ENCODE results near the gene KIF26B. TPM values are rescaled to one million over a fixed set of nuclear protein-coding genes. Genes with fewer than 3 reads are reported as not detected.

Gene KIF26B
- total and polyA plus RNA-seq, 10 of the 15 experiments (the other 5 are each of a cell fraction or from before 2014, with no cell fraction given): 0.35 to 11.6 (median 2.2) TPM

DNA sequence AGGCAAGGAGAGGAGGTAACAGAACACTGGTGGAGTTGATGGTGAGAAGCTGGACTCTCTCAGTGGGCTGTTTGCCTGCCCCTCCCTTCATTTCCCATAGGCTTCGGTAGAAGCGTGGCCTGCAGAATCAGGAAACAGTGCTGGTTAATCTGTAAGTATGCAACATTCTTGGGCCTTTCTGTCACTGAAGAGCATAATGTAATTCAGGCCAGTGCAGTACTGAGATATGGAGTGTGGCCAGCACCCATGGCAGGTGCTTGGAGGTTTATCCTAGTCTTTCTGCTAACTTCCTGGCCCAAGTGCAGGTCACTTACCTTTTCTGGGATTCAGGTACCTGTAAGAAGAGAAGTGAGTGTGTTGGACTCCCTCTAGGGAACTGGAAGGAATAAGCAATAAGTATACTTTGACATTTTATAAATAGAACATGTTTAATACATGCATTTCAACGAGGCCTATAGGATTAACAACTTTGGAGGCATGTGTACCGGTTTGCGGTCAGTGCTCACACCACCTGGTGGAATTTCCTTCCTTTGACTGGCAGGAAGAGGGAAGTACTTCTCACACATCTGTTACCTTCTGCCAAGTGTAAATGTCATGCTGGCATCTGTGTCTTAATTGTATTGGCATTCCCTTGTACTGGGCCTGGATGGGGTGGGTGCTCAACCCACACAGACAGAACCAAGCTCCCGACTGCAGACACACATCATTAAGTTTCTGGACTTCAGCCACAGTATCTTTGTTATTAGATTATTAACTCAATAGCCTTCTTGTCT is 105.5 kb downstream of the KIF26B start:
- ChIA-PET CTCF (interaction anchor here (1.1 kb wide), 1 partner anchor 243 kb away, joined by 3 read pairs; no protein-coding TSS in a partner anchor), SMC1A (ENCODE audit: uncharacterized antibody, unreplicated experiment) (no interaction called here), POLR2A (no interaction called here), RAD21 (ENCODE audit: unreplicated experiment) (no interaction called here)
- Histone ChIP-seq H3K36me3 (ENCODE audit: control insufficient read depth in 2 of 2, insufficient read depth in 2 of 2, low read length in 1 of 2) (no peaks in the 10 kb centered on the region), H3K4me3 (no peak overlapping the region), H3K9me3 (replicated peaks; ENCODE audit: control insufficient read depth, insufficient read depth, low read length) (no peaks in the 10 kb centered on the region), H2AFZ (ENCODE audit: control insufficient read depth, low read depth, low read length) (no peak overlapping the region), H3K79me2 (ENCODE audit: control insufficient read depth, insufficient read depth, low read length) (no peaks in the 10 kb centered on the region), H3K4me1 (ENCODE audit: control insufficient read depth, insufficient read depth, low read length) (no peaks in the 10 kb centered on the region), H3K27ac (ENCODE audit: control insufficient read depth, insufficient read depth) (no peak overlapping the region), H4K20me1 (ENCODE audit: control insufficient read depth, insufficient read depth) (no peaks in the 10 kb centered on the region), H3K4me2 (ENCODE audit: control insufficient read depth, insufficient read depth) (no peak overlapping the region), H3K9ac (ENCODE audit: control insufficient read depth, insufficient read depth, low read length) (no peak overlapping the region), H3K27me3 (replicated peaks in 1 of 2; ENCODE audit: control insufficient read depth in 2 of 2, insufficient read depth in 2 of 2, low read length in 1 of 2) (peaks cover 0 to 5% of the 10 kb centered on the region in 2 experiments; a peak in 1 of 4 replicates)
- WGBS (ENCODE audit: insufficient coverage, insufficient replicate concordance, low lambda C conversion rate, missing lambda C conversion rate): under 1% methylated on average over 6 of the region's 6 CpGs
- FAIRE-seq (no peak), ATAC-seq (no peak), DNase-seq (ENCODE audit: low read depth, low spot score) (no peak)
- no TSS peak for BruUV-seq (replicated peaks)
- intact Hi-C loops (cut with micrococcal nuclease; ENCODE audit: unreplicated experiment) (no loop called here), in situ Hi-C loops (cut with MboI) (no loop called here)
- TF ChIP-seq GATAD2B (conservative IDR thresholded peaks at IDR 0.05; ENCODE audit: low read depth) (no peak), RCOR1 (conservative IDR thresholded peaks at IDR 0.05; ENCODE audit: low read depth, low read length) (no peak), RAD21 (IDR thresholded peaks at IDR 0.05; ENCODE audit: insufficient read depth, low read depth, low read length) (no peak), RUNX3 (IDR thresholded peaks at IDR 0.05; ENCODE audit: low read length) (no peak), TCF7 (IDR thresholded peaks at IDR 0.05; ENCODE audit: borderline replicate concordance) (no peak), NFXL1 (IDR thresholded peaks at IDR 0.05; ENCODE audit: borderline replicate concordance) (no peak), POU2F2 (IDR thresholded peaks at IDR 0.05; ENCODE audit: borderline replicate concordance, low read depth, low read length) (no peak), BHLHE40 (IDR thresholded peaks at IDR 0.05; ENCODE audit: borderline replicate concordance in 1 of 2, low read depth in 2 of 2, low read length in 1 of 2) (no peak), MYB (IDR thresholded peaks at IDR 0.05; ENCODE audit: borderline replicate concordance, low read depth, low read length) (no peak), HCFC1 (IDR thresholded peaks at IDR 0.05; ENCODE audit: low read length) (no peak), KDM1A (IDR thresholded peaks at IDR 0.05; ENCODE audit: borderline replicate concordance) (no peak), EZH2 (IDR thresholded peaks at IDR 0.05; ENCODE audit: borderline replicate concordance, control insufficient read depth, low read depth, low read length) (no peak), DPF2 (IDR thresholded peaks at IDR 0.05) (no peak), STAT3 (IDR thresholded peaks at IDR 0.05; ENCODE audit: low read depth, low read length) (no peak), YBX1 (IDR thresholded peaks at IDR 0.05) (no peak)
- TF ChIP-seq, protein P1, sequence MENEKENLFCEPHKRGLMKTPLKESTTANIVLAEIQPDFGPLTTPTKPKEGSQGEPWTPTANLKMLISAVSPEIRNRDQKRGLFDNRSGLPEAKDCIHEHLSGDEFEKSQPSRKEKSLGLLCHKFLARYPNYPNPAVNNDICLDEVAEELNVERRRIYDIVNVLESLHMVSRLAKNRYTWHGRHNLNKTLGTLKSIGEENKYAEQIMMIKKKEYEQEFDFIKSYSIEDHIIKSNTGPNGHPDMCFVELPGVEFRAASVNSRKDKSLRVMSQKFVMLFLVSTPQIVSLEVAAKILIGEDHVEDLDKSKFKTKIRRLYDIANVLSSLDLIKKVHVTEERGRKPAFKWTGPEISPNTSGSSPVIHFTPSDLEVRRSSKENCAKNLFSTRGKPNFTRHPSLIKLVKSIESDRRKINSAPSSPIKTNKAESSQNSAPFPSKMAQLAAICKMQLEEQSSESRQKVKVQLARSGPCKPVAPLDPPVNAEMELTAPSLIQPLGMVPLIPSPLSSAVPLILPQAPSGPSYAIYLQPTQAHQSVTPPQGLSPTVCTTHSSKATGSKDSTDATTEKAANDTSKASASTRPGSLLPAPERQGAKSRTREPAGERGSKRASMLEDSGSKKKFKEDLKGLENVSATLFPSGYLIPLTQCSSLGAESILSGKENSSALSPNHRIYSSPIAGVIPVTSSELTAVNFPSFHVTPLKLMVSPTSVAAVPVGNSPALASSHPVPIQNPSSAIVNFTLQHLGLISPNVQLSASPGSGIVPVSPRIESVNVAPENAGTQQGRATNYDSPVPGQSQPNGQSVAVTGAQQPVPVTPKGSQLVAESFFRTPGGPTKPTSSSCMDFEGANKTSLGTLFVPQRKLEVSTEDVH (IDR thresholded peaks at IDR 0.05; ENCODE audit: low read depth, partially characterized antibody): no peak
- TF ChIP-seq, protein P2, sequence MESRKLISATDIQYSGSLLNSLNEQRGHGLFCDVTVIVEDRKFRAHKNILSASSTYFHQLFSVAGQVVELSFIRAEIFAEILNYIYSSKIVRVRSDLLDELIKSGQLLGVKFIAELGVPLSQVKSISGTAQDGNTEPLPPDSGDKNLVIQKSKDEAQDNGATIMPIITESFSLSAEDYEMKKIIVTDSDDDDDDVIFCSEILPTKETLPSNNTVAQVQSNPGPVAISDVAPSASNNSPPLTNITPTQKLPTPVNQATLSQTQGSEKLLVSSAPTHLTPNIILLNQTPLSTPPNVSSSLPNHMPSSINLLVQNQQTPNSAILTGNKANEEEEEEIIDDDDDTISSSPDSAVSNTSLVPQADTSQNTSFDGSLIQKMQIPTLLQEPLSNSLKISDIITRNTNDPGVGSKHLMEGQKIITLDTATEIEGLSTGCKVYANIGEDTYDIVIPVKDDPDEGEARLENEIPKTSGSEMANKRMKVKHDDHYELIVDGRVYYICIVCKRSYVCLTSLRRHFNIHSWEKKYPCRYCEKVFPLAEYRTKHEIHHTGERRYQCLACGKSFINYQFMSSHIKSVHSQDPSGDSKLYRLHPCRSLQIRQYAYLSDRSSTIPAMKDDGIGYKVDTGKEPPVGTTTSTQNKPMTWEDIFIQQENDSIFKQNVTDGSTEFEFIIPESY (IDR thresholded peaks at IDR 0.05): no peak
